GM19193 (cell line): ENCODE results near the gene CNTN5.

ENCODE experiments used
- POLR2A ChIP-seq: IDR thresholded peaks from 4 replicates; pipeline ENCODE4 v1.6.1; 2011; ENCODE audit not compliant: insufficient read depth, insufficient read length; ENCODE audit errors: extremely low read depth

Gene CNTN5

GRCh38 chr11:99307510-99308088, 286.9 kb downstream of the CNTN5 start:
- TF ChIP-seq POLR2A = no peak

GRCh38 chr11:99311870-99312269, 291.1 kb downstream of the CNTN5 start:
- no peak for TF ChIP-seq POLR2A

- TF ChIP-seq POLR2A = no peak
Observed at GRCh38 chr11:99316776-99317520, 296.2 kb downstream of the CNTN5 start.

GRCh38 chr11:99320769-99321290, 300.1 kb downstream of the CNTN5 start:
- TF ChIP-seq POLR2A = no peak

- TF ChIP-seq POLR2A = no peak
Observed at GRCh38 chr11:99325847-99326246, 305.1 kb downstream of the CNTN5 start.

- TF ChIP-seq POLR2A = no peak
Observed at GRCh38 chr11:99327066-99327465, 306.3 kb downstream of the CNTN5 start.

GRCh38 chr11:99327527-99327926, 306.8 kb downstream of the CNTN5 start:
- TF ChIP-seq POLR2A = no peak

GRCh38 chr11:99333621-99334020, 312.9 kb downstream of the CNTN5 start:
- TF ChIP-seq POLR2A = no peak

GRCh38 chr11:99343117-99343516, 322.4 kb downstream of the CNTN5 start:
- no peak for TF ChIP-seq POLR2A

GRCh38 chr11:99349151-99349673, 328.5 kb downstream of the CNTN5 start:
- no peak for TF ChIP-seq POLR2A

- no peak for TF ChIP-seq POLR2A
Observed at GRCh38 chr11:99351624-99352023, 330.9 kb downstream of the CNTN5 start.

GRCh38 chr11:99352642-99353041, 331.9 kb downstream of the CNTN5 start:
- no peak for TF ChIP-seq POLR2A

- TF ChIP-seq POLR2A = no peak
Observed at GRCh38 chr11:99366546-99366945, 345.8 kb downstream of the CNTN5 start.

GRCh38 chr11:99368583-99368982, 347.8 kb downstream of the CNTN5 start:
- TF ChIP-seq POLR2A = no peak

GRCh38 chr11:99370549-99371216, 349.9 kb downstream of the CNTN5 start:
- TF ChIP-seq POLR2A = no peak
